ENCODE results near the gene GPR17.

DNA sequence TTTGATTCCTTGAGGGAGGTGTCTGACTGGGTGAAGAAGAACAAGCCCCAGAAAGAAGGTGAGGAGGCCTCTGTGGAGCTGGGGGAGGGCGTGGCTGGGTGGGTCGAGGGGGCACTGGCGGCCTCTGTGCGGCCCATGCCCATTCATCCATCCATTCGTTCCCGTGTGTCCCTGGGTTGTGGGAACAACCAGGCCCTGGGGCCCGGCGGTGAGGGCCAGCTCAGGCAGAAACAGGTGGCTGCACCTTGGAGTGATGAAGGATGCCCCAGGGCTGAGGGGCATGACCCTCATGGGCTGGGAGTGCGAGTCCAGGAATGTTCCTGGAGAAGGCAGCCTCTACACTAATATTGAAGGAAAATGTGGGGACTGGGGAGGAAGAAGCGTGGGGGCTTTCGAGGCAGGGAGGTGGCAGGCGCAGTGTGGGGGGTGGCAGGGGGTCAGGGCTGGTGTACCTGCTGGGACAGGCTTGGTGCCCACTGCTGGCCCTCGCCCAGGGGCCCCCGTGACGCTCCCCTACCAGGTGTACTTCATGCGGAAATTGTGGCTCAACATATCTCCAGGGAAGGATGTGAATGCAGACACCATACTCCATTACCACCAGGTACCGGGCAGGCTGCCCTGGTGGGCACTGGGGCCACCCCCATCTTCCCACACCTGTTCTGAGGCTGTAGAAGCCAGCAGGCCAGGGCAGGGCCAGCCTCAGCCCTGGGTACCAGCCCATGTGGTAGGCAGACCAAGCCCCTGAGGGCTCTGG is 11.2 kb upstream of the GPR17 start:
- TF ChIP-seq, protein P1, sequence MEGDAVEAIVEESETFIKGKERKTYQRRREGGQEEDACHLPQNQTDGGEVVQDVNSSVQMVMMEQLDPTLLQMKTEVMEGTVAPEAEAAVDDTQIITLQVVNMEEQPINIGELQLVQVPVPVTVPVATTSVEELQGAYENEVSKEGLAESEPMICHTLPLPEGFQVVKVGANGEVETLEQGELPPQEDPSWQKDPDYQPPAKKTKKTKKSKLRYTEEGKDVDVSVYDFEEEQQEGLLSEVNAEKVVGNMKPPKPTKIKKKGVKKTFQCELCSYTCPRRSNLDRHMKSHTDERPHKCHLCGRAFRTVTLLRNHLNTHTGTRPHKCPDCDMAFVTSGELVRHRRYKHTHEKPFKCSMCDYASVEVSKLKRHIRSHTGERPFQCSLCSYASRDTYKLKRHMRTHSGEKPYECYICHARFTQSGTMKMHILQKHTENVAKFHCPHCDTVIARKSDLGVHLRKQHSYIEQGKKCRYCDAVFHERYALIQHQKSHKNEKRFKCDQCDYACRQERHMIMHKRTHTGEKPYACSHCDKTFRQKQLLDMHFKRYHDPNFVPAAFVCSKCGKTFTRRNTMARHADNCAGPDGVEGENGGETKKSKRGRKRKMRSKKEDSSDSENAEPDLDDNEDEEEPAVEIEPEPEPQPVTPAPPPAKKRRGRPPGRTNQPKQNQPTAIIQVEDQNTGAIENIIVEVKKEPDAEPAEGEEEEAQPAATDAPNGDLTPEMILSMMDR (IDR thresholded peaks at IDR 0.05): no peak
- no peak for TF ChIP-seq POLR2A (IDR thresholded peaks at IDR 0.05)

Measured in thyroid gland (tissue), 4 donors.